ENCODE results near the gene CCL1. TPM values are rescaled to one million over a fixed set of nuclear protein-coding genes. Genes with fewer than 3 reads are reported as not detected.

CCL1 gene
- total and polyA plus RNA-seq, 2 of the 4 experiments (the other 2 are of a cell fraction): not detected

DNA sequence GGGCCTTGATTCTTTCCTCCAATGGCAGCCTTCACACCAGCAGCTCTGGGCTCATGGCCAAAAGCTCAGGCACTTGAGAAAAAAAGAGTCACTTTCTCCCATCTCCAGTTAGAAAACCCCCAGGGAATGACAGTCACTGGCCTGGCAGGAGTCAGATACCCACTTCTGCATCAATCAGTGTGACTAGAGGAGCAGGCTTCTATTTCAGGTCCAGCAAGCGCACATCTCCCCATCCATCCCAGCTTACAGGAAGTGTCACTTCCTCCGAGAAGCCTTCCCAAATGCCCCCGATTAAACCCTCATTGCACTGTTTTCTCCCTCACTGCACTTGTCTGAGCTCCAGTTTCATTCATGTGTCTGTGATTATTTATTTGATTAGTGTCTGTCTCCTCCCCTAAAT lies 30.4 kb upstream of the CCL1 start:
- Histone ChIP-seq H3K4me2 (ENCODE audit: low read depth, low read length) (no peak overlapping the region), H3K9ac (ENCODE audit: low read depth, low read length) (no peak overlapping the region), H3K14ac (replicated peaks; ENCODE audit: low read depth, low read length) (no peak overlapping the region), H2BK15ac (ENCODE audit: low read depth, low read length) (no peak overlapping the region), H3K4ac (ENCODE audit: low read depth, low read length) (no peak overlapping the region), H2AK5ac (ENCODE audit: low read depth, low read length) (no peak overlapping the region), H2BK20ac (ENCODE audit: low read depth, low read length) (no peak overlapping the region), H3K9me3 (ENCODE audit: control insufficient read depth, insufficient read depth, low read length) (no peaks in the 10 kb centered on the region), H3K27me3 (ENCODE audit: control insufficient read depth, insufficient read depth, low read length) (peaks cover 8% of the 10 kb centered on the region; the same call in 1 of the 2 replicates), H3K9me1 (ENCODE audit: insufficient read depth, low read length) (no peaks in the 10 kb centered on the region), H2BK120ac (ENCODE audit: low read depth, low read length) (no peak overlapping the region), H2BK5ac (ENCODE audit: low read depth, low read length, poor library complexity, severe bottlenecking) (no peak overlapping the region), H3K4me1 (ENCODE audit: control insufficient read depth, insufficient read depth, low read length) (no peaks in the 10 kb centered on the region), H3K27ac (ENCODE audit: insufficient read depth, low read length) (no peak overlapping the region), H2AK9ac (replicated peaks; ENCODE audit: low read depth, low read length, poor library complexity) (no peak overlapping the region), H3K4me3 (ENCODE audit: insufficient read depth, low read depth, low read length) (no peak overlapping the region), H4K5ac (ENCODE audit: low read depth, low read length) (no peak overlapping the region), H2AFZ (replicated peaks; ENCODE audit: low read length, poor library complexity) (no peak overlapping the region), H3K79me1 (ENCODE audit: low read depth in 1 of 2, low read length in 2 of 2) (no peaks in the 10 kb centered on the region), H3K36me3 (ENCODE audit: control insufficient read depth, insufficient read depth, low read length) (no peaks in the 10 kb centered on the region), H4K91ac (ENCODE audit: insufficient read depth, low read depth, low read length) (no peak overlapping the region), H3K23ac (ENCODE audit: low read depth, low read length) (no peak overlapping the region), H4K8ac (ENCODE audit: low read depth in 2 of 2, low read length in 2 of 2) (no peak overlapping the region), H3K56ac (ENCODE audit: extremely low read depth, insufficient read depth, low read length) (no peak overlapping the region), H4K20me1 (ENCODE audit: insufficient read depth, low read length) (no peaks in the 10 kb centered on the region; the same call in 1 of the 2 replicates), H3K18ac (ENCODE audit: low read depth, low read length) (no peak overlapping the region)
- in situ Hi-C loops (cut with MboI; ENCODE audit: low sequenced_read_pairs): no loop called here
- no TSS peak for BruUV-seq (replicated peaks)
- DNase-seq (no peak), ATAC-seq (ENCODE audit: low read depth) (no peak)
- TF ChIP-seq MAZ (IDR thresholded peaks at IDR 0.05; ENCODE audit: borderline replicate concordance, low read depth, low read length) (no peak), NFE2L2 (IDR thresholded peaks at IDR 0.05; ENCODE audit: low read depth, low read length) (no peak), MAFK (IDR thresholded peaks at IDR 0.05; ENCODE audit: low read depth, low read length) (no peak), RAD21 (IDR thresholded peaks at IDR 0.05; ENCODE audit: low read length) (no peak), SMC3 (IDR thresholded peaks at IDR 0.05; ENCODE audit: low read depth, low read length) (no peak), BHLHE40 (IDR thresholded peaks at IDR 0.05; ENCODE audit: low read depth, low read length) (no peak), USF2 (IDR thresholded peaks at IDR 0.05; ENCODE audit: low read depth, low read length) (no peak), CHD1 (IDR thresholded peaks at IDR 0.05; ENCODE audit: low read depth, low read length) (no peak), RCOR1 (IDR thresholded peaks at IDR 0.05; ENCODE audit: insufficient replicate concordance, low read length) (no peak), POLR2A (IDR thresholded peaks at IDR 0.05; ENCODE audit: low read depth, low read length) (no peak), FOS (IDR thresholded peaks at IDR 0.05; ENCODE audit: low read depth, low read length) (no peak), CEBPB (IDR thresholded peaks at IDR 0.05; ENCODE audit: low read depth, low read length) (no peak), MXI1 (IDR thresholded peaks at IDR 0.05; ENCODE audit: borderline replicate concordance, low read depth, low read length) (no peak)
- TF ChIP-seq, protein P1, sequence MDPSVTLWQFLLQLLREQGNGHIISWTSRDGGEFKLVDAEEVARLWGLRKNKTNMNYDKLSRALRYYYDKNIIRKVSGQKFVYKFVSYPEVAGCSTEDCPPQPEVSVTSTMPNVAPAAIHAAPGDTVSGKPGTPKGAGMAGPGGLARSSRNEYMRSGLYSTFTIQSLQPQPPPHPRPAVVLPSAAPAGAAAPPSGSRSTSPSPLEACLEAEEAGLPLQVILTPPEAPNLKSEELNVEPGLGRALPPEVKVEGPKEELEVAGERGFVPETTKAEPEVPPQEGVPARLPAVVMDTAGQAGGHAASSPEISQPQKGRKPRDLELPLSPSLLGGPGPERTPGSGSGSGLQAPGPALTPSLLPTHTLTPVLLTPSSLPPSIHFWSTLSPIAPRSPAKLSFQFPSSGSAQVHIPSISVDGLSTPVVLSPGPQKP (IDR thresholded peaks at IDR 0.05; ENCODE audit: borderline replicate concordance, low read depth, low read length): no peak
- TF ChIP-seq, protein P2, sequence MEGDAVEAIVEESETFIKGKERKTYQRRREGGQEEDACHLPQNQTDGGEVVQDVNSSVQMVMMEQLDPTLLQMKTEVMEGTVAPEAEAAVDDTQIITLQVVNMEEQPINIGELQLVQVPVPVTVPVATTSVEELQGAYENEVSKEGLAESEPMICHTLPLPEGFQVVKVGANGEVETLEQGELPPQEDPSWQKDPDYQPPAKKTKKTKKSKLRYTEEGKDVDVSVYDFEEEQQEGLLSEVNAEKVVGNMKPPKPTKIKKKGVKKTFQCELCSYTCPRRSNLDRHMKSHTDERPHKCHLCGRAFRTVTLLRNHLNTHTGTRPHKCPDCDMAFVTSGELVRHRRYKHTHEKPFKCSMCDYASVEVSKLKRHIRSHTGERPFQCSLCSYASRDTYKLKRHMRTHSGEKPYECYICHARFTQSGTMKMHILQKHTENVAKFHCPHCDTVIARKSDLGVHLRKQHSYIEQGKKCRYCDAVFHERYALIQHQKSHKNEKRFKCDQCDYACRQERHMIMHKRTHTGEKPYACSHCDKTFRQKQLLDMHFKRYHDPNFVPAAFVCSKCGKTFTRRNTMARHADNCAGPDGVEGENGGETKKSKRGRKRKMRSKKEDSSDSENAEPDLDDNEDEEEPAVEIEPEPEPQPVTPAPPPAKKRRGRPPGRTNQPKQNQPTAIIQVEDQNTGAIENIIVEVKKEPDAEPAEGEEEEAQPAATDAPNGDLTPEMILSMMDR (conservative IDR thresholded peaks at IDR 0.05; ENCODE audit: low read depth, low read length): no peak
- intact Hi-C loops (cut with micrococcal nuclease): no loop called here
- dilution Hi-C loops (cut with HindIII; ENCODE audit: low sequenced_read_pairs, unreplicated experiment): no loop called here
- CTCF ChIA-PET: interaction anchor here (0.7 kb wide), 1 partner anchor 1108 kb away, joined by 3 read pairs; no protein-coding TSS in a partner anchor
- no CpG with 5 or more reads among the region's 3 CpGs for WGBS, 2 experiments (ENCODE audit: extremely low coverage in 2 of 2, insufficient read length in 1 of 2)
- POLR2A ChIA-PET (ENCODE audit: unreplicated experiment): no interaction called here

Data from IMR-90 (cell line).